Measurements from ENCODE around the gene NGFR.
A peak's percentile ranks its signal among the peaks of the same experiment; 100 is the strongest.

The NGFR gene

DNA sequence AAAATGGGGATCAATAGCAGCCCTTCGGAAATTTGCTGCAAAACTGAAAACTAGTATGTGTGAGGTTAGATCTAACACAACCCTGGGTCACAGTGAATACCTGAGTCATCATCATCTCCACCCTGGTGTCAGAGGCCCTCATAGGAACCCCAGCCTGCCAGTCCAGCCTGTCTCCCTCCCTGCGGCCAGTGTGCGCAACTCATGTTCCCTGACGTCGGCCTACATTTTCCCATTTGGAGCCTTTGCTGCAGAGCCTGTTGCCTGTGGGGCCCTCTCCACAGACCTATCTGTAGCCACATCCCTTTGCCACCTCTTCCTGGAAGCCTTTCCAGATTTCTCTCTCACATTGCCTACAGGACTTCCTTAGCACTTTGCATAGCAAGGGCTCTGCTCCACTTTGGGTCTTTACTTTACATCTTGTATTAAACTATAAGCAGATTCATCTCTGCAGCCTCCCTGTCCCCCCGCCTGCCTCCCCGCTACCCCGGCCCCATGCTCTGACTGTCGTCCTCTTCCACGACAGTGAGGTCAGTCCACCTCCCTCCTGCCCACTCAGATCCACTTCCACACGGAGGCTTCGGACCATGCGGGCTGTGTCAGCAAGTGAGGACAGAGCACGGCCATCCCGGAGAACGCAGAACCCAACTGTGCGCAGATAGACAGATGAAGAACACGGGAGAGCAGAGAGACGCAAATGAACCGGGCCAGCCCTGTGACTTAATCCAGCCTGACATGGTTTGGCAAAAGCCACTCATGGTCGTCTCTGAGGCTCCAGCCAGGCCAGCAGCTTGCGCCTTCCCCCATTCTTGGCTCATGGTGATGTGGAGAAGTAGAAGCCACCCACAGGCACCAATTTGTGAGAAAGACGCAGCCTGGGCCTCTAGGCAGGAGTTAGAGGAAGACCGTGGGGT, 31.0 kb downstream of the NGFR start:
- no peak overlapping the region for H3K4me3 ChIP-seq
- peak; percentile 75 for DNase-seq (ENCODE audit: low spot score)
- no peak overlapping the region for H3K27ac ChIP-seq
- TF ChIP-seq, protein P1, sequence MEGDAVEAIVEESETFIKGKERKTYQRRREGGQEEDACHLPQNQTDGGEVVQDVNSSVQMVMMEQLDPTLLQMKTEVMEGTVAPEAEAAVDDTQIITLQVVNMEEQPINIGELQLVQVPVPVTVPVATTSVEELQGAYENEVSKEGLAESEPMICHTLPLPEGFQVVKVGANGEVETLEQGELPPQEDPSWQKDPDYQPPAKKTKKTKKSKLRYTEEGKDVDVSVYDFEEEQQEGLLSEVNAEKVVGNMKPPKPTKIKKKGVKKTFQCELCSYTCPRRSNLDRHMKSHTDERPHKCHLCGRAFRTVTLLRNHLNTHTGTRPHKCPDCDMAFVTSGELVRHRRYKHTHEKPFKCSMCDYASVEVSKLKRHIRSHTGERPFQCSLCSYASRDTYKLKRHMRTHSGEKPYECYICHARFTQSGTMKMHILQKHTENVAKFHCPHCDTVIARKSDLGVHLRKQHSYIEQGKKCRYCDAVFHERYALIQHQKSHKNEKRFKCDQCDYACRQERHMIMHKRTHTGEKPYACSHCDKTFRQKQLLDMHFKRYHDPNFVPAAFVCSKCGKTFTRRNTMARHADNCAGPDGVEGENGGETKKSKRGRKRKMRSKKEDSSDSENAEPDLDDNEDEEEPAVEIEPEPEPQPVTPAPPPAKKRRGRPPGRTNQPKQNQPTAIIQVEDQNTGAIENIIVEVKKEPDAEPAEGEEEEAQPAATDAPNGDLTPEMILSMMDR (IDR thresholded peaks at IDR 0.05): no peak

DNA sequence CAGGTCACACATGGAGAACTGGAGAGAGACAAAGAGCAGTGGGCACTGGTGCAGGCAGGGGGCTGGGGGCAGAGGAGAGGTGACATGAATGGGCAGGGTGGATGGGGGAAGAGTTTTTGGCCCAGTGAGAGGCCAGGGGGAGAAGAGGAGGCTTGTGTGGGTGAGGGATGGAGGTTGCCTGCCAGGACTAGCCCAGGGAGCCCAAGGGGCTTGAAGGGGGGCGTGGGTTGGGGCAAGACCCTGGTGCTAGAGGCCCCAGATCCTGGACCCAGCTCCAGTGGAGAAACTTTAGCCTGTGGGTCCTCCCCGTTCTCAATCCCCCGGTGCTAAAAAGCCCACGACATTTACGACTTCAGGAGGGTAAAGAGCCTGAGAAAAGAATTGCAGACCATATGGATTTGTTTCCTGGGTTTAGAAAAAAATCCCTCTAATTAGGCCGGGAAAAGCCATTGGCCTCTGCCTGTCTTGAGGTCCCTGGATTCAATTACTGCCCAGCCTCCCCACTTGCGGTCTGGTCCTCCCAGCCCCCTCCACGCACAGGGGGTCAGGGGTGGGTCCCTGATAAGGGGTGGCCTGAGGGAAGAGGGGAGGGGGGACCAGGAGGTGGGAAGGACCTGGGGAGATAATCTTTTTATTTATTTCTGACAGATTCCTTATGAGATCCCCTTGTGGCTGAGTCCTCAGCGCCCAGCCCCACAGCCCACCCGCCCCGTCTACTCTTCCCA, 33.0 kb downstream of the NGFR start:
- DNase-seq (ENCODE audit: low spot score): peak; percentile 46
- TF ChIP-seq, protein P1 (IDR thresholded peaks at IDR 0.05): no peak
- H3K27ac ChIP-seq: no peak overlapping the region
- no peak overlapping the region for H3K4me3 ChIP-seq

DNA sequence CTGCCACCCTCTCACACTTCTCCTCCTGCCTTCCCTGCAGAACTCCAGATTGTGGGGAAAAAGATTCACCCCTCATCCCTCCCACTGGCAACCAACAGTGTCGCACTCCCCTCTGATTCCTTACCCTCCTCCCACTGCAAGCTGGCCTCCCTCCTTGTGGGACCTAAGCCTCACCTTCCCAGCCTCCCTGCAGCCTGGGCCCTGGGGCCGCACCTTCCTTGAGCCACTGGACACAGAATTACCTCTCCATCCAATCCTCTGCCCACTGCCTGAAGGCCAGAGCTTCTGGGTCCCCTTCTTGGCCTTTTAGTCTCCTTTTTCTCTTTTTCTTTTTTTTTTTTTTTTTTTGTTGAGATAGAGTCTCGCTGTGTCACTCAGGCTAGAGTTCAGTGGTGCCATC, 33.9 kb downstream of the NGFR start:
- peak; percentile 43 for DNase-seq (ENCODE audit: low spot score)

DNA sequence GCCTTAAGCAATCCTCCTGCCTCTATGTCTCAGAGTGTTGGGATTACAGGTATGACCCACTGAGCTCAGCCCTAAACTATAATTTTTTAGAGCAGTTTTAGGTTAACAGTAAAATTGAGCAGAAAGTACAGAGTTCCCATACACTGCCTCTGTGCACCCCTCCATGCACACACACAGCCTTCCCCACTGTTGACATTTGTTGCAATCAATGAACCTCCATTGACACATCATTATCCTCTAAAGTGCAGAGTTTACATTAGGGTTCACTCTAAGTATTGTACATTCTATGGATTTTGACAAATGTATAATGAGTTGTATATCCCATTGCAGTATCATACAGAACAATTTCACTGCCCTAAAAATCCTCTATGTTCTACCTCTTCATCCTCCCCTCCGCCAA, 35.0 kb downstream of the NGFR start:
- Histone ChIP-seq H3K4me3 (no peak overlapping the region), H3K27ac (no peak overlapping the region)
- no peak for DNase-seq (ENCODE audit: low spot score)
- TF ChIP-seq, protein P1 (IDR thresholded peaks at IDR 0.05): no peak

More for the DNA sequence above, 33.9 kb downstream of the NGFR start:
- Histone ChIP-seq H3K4me3 (no peak overlapping the region), H3K27ac (no peak overlapping the region)
- TF ChIP-seq, protein P1 (IDR thresholded peaks at IDR 0.05): no peak

DNA sequence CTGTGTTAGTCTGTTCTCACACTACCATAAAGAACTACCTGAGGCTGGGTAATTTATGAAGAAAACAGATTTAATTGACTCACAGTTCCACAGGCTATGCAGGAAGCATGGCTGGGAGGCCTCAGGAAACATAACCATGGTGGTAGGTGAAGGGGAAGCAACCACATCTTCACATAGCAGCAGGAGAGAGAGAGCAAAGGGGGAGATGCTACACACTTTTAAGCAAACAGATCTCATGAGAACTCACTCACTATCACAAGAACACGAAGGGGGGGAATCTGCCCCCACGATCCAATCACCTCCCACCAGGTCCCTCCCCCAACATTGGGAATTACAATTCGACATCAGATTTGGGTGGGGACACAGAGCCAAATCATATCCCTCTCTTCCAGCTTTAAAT, 48.8 kb downstream of the NGFR start:
- TF ChIP-seq, protein P1 (IDR thresholded peaks at IDR 0.05): no peak
- no peak overlapping the region for H3K4me3 ChIP-seq
- DNase-seq (ENCODE audit: low spot score): no peak
- H3K27ac ChIP-seq: no peak overlapping the region

DNA sequence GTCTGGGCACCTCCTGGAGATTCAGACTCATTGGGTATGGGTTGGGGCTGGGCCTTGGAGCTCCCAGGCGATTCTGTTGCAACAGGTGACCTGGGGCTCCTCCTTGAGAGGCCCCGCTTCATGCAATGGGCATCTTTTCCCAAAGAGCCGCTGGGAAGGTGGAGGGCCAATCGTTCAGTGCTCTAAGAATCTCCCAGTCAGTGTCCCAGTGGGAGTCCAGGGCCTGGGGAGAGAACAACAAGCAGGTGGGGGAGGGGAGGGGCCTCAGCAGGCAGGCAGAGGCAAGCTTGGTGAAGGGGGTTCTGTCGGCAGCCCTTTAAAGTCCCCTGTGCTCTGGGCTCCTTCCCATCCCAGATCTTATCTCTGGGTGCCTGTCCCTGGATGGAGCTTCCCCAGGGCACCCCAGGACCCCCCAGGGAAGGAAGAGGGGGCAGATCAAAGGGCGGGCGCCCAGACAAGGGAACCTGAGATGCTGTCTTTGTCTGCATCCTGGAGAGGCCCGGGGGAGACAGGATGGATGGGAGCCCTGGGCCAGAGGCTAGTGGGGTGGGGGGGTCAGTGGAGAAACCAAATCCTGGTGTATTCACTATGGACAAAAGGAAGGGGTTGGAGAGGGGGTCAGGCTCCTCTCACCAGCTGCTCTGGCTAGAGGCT, 50.0 kb downstream of the NGFR start:
- H3K27ac ChIP-seq: no peak overlapping the region
- no peak for DNase-seq (ENCODE audit: low spot score)
- H3K4me3 ChIP-seq: no peak overlapping the region
- TF ChIP-seq, protein P1 (IDR thresholded peaks at IDR 0.05): no peak
